Calu3 (cell line): Measurements from ENCODE around the gene KCNQ5. TPM values are rescaled to one million over a fixed set of nuclear protein-coding genes. Genes with fewer than 3 reads are reported as not detected.

Experiments
- BruUV-seq: library from RNA; stranded (reverse); fragments of 400-500 nt; replicated peaks from 2 replicates; lab custom pipeline; 2021; lab: Mats Ljungman, UMichigan
- CTCF ChIA-PET: fragments of 300-600 bp; sonication (Branson Sonifier 250); formaldehyde crosslinking; loops from one replicate; lab custom pipeline; 2022; ENCODE audit warnings: antibody characterized with exemption; lab: Charles Lee
- DNase-seq: peaks from one replicate; pipeline ENCODE4 v3.0.0; 2022
- H3K27ac Mint-ChIP-seq: one replicate; pipeline ENCODE4 v1.8.0; 2022; ENCODE audit warnings: mixed read lengths; ENCODE audit not compliant: unreplicated experiment
- H3K27me3 Mint-ChIP-seq: one replicate; pipeline ENCODE4 v1.8.0; 2022; ENCODE audit warnings: mixed read lengths; ENCODE audit not compliant: unreplicated experiment
- H3K36me3 Mint-ChIP-seq: one replicate; pipeline ENCODE4 v1.8.0; 2022; ENCODE audit warnings: mild to moderate bottlenecking, moderate library complexity, mixed read lengths; ENCODE audit not compliant: insufficient read depth, unreplicated experiment
- H3K4me1 Mint-ChIP-seq: one replicate; pipeline ENCODE4 v1.8.0; 2022; ENCODE audit warnings: mild to moderate bottlenecking, low read depth, mixed read lengths; ENCODE audit not compliant: unreplicated experiment
- H3K4me3 Mint-ChIP-seq: one replicate; pipeline ENCODE4 v1.8.0; 2022; ENCODE audit warnings: mild to moderate bottlenecking, low read depth, moderate library complexity, mixed read lengths; ENCODE audit not compliant: unreplicated experiment
- H3K9me3 Mint-ChIP-seq: one replicate; pipeline ENCODE4 v1.8.0; 2022; ENCODE audit warnings: low read depth, mixed read lengths; ENCODE audit not compliant: unreplicated experiment
- CTCF ChIP-seq: fragments of 200-600 bp; IDR thresholded peaks from one replicate; pipeline ENCODE4 v1.8.0; 2022; ENCODE audit warnings: antibody characterized with exemption; ENCODE audit not compliant: unreplicated experiment
- intact Hi-C: fragments of 100-400 bp; cut with micrococcal nuclease; formaldehyde crosslinking; loops from one replicate; pipeline ENCODE4 v1.10.0; 2022; ENCODE audit not compliant: unreplicated experiment
- total RNA-seq: library from RNA; stranded (reverse); gene quantifications from 2 replicates; pipeline ENCODE4 v1.2.3, GENCODE V29; 2022

KCNQ5 gene
- total RNA-seq, 1 experiment from 2014 or later = not detected

GRCh38 chr6:72861935-72862432 is 240.1 kb downstream of the KCNQ5 start:
- no peak for TF ChIP-seq CTCF
- H3K4me3 Mint-ChIP-seq = no peak overlapping the region
- peak overlapping the region; percentile 53 for H3K27ac Mint-ChIP-seq
- CTCF ChIA-PET = interaction anchor here (0.7 to 1.1 kb wide), 2 partner anchors 12 to 14 kb away, joined by 3 to 4 read pairs; no protein-coding TSS in a partner anchor
- no peak for DNase-seq
- peaks cover 11% of the 10 kb centered on the region for H3K4me1 Mint-ChIP-seq
- no peaks in the 10 kb centered on the region for H3K9me3 Mint-ChIP-seq
- no peaks in the 10 kb centered on the region for H3K27me3 Mint-ChIP-seq
- H3K36me3 Mint-ChIP-seq = no peaks in the 10 kb centered on the region
- intact Hi-C loops = no loop called here
- no TSS peak for BruUV-seq

GRCh38 chr6:72863131-72863530 is 241.3 kb downstream of the KCNQ5 start:
- CTCF ChIA-PET = no interaction called here
- H3K9me3 Mint-ChIP-seq = no peaks in the 10 kb centered on the region
- BruUV-seq = no TSS peak
- peaks cover 11% of the 10 kb centered on the region for H3K4me1 Mint-ChIP-seq
- no peak overlapping the region for H3K4me3 Mint-ChIP-seq
- DNase-seq = no peak
- H3K27ac Mint-ChIP-seq = no peak overlapping the region
- no peaks in the 10 kb centered on the region for H3K27me3 Mint-ChIP-seq
- no peaks in the 10 kb centered on the region for H3K36me3 Mint-ChIP-seq
- intact Hi-C loops = no loop called here
- no peak for TF ChIP-seq CTCF

DNA sequence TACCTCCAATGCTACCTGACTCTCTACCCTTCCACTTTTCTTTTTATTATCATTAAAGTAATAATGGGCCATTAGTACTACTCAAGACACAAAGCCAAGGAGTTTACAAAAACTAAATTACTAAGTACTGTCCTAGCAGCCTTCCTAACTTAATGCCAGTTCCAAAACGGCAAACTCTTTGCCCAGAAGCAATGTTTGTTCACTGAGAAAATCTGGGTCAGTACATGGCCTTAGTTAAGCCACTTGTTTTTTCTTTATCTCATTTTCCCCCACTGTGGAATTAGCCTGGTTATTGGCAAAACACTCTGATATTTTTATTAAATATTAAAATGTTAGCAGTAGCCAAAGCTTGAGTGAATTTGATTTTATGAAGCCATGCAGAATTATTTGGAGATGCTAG is 242.4 kb downstream of the KCNQ5 start:
- H3K36me3 Mint-ChIP-seq = no peaks in the 10 kb centered on the region
- TF ChIP-seq CTCF = no peak
- peaks cover 11% of the 10 kb centered on the region for H3K4me1 Mint-ChIP-seq
- no peak for DNase-seq
- no peak overlapping the region for H3K4me3 Mint-ChIP-seq
- no peaks in the 10 kb centered on the region for H3K27me3 Mint-ChIP-seq
- CTCF ChIA-PET = no interaction called here
- intact Hi-C loops = no loop called here
- no peaks in the 10 kb centered on the region for H3K9me3 Mint-ChIP-seq
- no peak overlapping the region for H3K27ac Mint-ChIP-seq
- no TSS peak for BruUV-seq

DNA sequence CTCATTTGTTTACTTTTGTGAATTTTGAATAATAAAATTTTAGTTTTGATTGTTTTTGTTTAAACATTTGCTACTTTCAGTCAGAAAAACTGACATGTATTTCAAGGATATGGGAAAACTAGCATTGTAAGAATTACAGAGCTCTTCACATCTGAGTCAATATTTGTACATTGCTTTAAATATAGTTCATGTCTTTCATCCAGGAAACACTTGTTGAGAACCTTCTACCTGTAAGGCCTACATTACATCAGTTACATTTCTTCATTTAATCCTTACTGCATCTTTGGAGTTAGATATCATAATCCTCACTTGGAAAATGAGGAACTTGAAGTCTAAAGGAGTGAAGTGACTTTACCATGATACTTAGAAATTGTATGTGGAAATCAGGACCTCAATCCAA is 242.9 kb downstream of the KCNQ5 start:
- TF ChIP-seq CTCF = no peak
- no peaks in the 10 kb centered on the region for H3K27me3 Mint-ChIP-seq
- peaks cover 11% of the 10 kb centered on the region for H3K4me1 Mint-ChIP-seq
- H3K9me3 Mint-ChIP-seq = no peaks in the 10 kb centered on the region
- no peaks in the 10 kb centered on the region for H3K36me3 Mint-ChIP-seq
- no TSS peak for BruUV-seq
- intact Hi-C loops = no loop called here
- H3K4me3 Mint-ChIP-seq = no peak overlapping the region
- H3K27ac Mint-ChIP-seq = no peak overlapping the region
- no peak for DNase-seq
- CTCF ChIA-PET = no interaction called here
